ENCODE data around the gene NKX6-1.

The NKX6-1 gene

DNA sequence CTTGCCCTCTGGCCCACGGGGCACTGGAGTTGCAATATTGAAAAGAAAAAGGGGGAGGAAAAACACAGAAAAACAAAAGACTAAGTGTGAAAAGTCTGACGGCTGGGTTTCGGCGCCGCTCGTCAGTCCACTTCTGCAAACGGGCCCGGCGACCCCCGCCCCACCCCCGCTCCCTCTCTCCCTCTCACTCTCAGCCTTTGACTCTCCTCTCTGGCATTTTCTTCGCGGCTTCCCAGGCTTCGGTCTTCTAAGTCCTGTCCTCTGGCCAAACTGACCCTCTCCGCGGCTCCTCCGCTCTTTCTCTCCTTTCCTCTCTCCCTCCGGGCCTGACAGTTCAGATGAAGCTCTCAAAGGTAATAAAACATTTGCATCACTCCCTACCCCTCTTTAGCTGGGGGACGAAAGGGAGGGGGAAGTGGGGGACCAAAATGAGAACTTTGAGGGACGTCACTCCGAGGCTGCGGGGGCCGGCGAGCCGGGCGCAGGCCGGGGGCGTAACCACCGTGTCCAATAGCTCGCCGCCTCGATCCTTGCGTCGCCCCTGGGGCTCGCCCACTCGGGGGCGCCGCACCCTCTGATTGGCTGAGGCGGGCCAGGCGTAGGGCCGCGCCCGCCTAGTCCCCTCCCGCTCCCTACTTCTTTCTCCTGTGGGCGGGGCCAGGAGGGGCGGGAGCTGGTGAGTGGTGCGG lies at the start of gene NKX6-1:
Gene NKX6-1, minus strand, starts transcription at position 358 of the 689 bp plus-strand sequence. CDS start 1,064 bp downstream, outside the sequence.
- peak; percentile 62 for DNase-seq

DNA sequence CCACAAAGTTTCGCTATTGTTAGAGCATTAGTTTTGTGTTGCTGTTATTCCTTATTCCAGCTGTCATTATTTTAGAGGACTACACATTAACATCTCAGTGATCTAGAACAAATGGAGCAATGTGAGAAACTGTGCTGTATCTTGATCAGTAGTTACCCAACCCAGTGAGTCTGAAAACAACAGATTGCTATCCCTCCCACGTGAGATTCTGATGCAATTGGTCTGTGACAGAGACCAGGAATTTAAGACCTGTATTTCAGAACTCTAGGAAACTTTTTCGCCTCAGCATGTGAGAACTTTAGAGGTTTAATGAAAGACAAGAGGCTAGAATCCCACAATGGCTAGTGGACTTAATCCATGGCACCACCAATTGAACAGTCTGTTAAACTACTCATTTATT lies 48.1 kb upstream of the NKX6-1 start:
- DNase-seq: no peak

DNA sequence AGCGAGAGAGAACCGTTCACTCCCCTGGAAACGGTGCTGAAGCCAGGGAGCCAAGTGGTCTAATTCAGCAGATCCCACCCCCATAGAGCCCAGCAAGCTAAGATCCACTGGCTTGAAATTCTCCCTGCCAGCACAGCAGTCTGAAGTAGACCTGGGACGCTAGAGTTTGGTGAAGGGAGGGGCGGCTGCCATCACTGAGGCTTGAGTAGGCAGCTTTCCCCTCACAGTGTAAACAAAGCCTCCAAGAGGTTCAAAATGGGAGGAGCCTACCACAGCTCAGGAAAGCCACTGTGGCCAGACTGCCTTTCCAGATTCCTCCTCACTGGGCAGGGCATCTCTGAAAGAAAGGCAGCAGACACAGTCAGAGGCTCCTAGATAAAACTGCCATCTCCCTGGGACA lies 46.0 kb upstream of the NKX6-1 start:
- no peak for DNase-seq

DNA sequence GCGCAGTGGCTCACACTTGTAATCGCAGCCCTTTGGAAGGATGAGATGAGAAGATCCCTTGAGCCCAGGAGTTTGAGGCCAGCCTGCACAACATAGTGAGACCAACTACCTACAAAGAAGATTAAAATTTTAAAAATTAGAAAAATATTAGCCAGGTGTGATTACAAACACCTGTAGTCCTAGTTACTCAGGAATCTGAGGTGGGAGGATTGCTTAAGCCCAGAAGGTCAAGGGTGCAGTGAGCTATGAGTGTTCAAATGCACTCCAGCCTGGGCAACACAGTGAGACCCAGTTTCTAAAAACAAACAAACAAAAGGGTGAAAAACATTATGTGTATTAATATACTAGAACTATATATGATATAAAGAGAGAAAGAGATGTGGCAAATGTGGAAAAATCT lies 36.8 kb upstream of the NKX6-1 start:
- DNase-seq: no peak

DNA sequence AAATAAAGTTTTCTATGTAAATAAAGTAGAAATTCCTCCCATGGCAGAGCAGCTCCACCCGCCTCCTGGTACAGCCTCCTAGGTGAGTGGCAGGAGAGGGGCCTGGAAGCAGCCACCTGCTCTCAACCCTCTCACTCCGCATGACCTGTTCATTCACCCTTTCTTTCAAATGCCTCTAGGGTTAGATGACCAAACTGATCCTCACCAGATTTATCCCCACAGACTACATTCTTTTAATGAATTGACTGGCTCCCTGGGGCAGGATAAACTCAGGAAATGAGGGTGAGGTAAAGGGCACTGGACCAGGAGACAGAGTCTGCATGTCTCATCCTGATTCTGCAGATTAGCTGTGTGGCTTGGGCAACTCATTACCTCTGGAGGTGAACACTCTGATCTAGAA lies 32.6 kb upstream of the NKX6-1 start:
- no peak for DNase-seq

DNA sequence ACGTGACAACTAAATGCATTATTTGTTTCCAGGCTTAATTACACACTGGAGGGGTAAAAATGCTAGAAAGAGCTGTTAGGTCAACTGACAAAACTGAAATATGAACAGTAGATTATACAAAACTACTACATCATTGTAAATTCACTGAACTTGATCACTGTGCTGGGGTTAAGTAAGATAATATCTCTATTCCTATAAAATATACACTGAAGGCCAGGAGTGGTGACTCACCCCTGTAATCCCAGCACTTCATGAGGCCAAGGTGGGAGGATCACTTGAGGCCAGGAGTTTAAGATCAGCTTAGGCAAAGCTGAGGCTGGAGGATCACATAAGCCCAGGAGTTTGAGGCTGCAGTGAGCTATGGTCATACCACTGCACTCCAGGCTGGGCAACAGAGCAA lies 31.8 kb upstream of the NKX6-1 start:
- peak; percentile 35 for DNase-seq

DNA sequence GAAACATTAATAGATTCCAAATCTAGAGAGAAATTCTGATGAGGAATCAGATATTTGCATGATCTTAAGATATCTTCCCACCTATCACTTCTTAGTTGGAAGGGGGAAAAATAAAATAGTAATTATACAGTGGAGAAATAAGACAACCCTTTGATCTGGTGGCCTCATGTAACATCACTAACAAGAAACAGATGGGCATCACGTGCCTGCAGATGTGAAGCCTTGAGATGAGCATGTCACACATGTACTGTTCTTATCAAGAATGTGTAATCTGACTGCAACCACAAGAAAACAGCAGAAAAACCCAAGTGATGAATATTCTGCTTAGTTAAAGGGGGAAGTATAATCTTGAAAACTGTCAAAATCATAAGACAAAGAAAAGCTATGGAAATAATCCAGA lies 31.4 kb upstream of the NKX6-1 start:
- peak; percentile 18 for DNase-seq

DNA sequence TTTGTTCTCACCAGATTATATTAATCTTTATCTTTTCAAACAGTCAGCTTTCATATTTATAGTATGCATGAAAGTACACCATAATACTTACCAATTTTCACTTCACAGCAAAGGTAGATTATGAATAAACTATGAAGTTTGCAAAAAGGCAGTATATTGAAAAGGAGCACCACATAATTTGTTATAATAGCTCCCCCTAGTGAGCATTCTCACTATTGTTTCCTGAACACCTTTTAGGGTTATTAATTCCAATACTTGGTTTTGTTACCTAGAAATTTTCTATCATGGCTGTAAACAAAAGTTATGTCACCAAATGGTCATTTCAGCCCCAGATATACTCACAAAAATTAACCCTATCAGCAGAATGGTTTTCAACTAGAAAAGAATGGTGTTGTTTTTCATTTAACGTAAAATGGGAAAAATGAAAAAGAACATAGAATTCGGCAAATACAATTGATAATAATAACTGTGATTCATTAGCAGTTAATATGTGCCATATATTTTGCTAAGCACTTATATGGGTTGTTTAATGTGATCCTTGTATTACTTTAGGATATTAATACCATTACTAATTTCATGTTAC lies 30.2 kb upstream of the NKX6-1 start:
- DNase-seq: peak; percentile 14

DNA sequence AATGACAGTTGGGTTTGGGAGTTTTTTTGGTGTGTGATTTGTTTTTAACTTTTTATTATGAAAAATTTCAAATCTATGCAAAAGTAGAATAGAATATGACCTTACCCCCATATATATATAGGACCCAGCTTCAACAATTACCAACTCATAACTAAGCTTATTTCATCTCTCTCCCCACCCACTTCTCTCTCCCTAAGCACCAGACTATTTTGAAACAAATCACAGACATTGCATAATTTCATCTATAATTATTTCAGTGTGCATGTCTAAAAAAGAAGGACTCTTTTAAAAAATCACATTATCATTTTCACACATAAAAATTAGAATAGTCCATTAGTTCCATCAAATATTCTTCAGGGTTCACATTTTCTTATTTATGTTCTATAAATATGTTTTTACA lies 28.3 kb upstream of the NKX6-1 start:
- DNase-seq: no peak

DNA sequence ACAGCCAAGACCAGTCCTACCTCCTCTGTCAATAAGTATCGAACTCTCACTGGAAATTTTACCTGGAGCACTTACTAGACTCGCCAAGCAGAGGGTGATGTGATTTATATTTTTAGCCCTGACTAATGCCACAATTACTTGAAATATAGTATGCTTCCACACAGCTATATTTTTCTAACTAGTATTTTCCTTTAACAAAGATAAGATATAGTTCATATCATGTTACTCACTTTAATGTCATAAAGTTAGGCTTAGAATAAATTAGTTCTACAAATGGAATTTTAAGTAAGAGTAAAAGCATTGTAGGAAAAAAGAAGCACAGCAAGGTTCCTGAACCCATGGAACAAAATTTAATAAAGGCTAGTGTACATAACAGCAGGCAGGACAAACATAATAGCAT lies 16.0 kb upstream of the NKX6-1 start:
- DNase-seq: no peak

DNA sequence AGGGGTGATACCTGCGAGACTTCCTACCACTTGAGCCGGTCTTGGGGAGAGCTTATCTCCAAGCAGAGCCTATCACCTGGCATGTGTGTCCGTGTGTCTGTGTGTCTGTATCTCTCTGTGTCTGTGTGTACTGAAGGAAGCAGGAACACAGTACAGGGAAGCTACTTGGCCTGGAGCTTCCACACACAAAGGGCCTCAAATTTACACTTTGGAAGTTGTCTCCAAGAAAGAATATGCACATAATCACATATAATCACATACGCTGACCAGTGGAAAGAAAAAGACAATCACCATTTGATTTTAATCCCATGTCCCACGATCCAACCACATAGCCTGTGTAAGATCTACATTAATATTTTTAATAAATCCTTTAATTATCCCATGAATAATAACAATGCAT lies 13.2 kb upstream of the NKX6-1 start:
- no peak for DNase-seq

DNA sequence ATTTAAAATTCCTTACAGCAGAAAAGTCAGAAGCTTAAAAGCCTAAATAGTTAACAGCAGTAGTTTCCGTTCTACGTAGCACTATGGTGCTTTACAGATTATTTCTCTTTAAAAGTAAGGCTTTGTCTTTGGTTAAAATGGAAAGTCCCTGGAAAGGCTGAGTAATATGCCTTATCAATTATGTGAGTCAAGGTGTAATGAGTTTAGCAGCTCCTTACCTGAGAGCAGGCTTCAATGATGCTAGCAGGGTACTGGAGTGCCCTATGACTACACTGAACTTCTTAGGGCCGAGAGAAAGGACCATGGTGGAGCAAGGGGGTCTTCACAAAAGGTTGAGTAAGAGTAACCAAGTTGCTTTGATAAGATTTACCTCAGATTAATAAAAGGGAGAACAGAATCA lies 12.6 kb upstream of the NKX6-1 start:
- DNase-seq: no peak

DNA sequence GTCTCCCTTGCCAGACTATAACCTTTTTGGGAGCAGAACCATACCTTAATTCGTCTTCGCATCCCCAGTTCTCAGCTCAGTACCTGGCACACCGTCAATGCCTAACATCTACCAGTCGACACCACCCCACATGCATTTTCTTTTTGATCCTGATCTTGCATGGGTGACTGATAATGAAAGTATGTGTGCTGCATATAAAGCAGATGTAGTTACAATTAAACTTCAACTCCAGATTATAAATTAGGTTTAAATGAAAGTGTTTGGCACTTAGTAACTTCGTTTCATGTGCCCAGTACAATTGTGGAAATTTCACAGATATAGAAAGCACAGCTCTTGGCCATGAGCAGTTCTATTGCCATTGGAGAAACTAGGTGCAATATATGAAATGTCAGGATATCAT lies 8.8 kb upstream of the NKX6-1 start:
- DNase-seq: no peak

DNA sequence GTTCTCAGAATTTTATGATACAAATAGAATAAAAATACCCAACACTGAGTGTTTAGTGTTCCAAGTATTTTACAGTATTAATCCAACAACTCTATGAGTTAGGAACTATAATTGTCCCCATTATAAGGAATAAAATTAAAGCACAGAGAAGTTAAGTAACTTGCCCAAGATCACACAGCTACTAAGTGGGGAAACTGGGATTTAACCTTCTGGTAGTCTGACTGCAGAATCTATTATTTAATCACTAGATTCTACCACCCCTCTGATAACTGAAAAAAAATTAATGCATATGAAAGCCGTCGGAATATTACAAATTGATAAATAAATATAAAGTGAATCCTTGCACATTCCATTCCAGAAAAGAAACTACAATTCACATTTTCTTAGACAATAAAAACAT lies 5.7 kb upstream of the NKX6-1 start:
- DNase-seq: no peak

DNA sequence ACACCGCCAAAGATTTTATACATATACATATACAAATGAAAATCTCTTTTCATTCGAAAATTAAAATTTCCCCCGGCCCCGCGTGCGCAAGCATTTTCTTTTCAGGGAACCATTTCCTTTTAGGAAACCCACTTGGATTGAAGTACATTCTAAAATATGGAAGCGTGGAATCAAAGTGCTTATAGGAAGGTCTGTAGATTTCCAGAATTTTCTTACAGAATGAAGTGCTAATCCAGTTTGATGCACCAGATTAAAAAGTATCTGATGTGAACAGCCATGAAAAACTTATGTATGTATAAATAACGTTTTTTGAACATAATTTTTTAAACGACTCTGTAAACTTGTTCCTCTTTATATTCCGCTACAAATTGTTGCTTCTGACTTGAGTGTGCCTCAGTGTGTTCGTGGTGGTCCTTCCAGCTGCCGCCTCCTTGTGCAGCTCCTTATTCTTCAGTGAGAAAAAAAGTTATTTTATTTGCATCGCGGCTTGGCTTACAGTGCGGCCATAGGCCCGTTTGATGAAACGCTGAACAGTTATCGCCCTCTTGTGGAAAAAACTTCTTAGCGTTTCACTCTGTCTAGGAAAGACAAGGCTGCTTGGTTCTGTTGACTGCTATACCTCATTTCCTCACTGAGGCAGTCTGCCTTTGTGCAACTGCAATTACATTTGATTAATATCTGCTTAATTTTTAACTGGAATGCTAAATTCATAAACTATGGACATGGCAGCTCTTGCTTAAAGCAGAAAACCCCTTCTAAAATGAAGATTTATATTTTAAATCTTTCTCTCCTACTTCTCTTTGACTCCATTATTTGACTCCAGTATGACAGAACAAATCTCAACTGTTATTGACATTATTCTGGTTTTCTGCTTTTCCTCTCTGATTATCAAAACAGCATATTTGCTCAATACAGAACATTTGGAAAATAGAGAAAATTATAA lies 4.7 kb upstream of the NKX6-1 start:
- DNase-seq: peak; percentile 67

DNA sequence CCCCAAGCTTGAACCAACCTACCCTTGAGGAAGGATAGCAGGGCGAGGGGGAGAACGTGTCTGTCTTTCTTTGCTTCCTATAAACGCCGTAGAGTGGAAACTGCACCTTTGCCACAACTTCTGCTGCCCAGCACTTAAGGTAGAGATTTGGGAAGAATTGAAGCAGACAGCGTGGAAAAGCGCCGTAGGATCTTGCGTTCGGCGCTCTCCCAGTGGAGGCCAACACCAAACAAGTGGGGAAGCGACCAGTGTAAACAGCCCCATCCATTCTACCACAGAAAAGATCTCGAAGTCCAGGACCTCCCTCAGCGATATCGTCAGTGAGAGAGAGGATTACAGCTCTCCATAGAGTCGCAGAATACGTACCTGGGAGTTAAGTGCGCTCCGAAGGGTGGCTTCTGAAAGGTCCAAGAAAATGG lies 3.9 kb upstream of the NKX6-1 start:
- no peak for DNase-seq

DNA sequence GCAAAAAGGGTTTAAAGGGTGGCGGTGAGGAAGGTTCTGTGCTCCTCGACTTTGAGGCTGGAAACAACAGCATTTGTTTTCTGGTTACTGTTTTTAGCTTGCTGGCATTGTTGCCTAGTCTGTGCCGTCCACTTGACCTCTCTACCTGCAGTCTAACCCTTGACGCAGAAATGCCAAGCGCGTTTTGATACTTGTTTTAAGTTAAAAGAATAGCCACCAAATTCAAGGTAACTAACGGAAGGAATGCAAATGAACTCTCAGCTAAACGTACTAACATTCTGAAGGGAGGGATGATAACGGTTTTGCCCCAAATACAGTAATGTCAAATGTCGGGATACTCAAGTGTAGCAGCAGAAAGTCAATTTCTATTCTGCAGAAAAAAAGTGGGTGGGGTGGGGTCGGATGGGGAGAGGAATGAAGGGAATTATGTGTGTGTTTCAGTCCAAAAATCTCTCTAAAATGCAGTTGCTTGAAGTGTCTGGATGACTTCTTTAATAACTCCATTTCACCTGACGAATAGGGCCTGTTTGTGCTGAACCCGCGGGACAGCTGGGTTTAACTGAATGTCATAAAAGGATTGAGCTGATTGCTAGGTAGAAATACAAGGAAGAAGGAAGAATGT lies 3.4 kb upstream of the NKX6-1 start:
- no peak for DNase-seq

DNA sequence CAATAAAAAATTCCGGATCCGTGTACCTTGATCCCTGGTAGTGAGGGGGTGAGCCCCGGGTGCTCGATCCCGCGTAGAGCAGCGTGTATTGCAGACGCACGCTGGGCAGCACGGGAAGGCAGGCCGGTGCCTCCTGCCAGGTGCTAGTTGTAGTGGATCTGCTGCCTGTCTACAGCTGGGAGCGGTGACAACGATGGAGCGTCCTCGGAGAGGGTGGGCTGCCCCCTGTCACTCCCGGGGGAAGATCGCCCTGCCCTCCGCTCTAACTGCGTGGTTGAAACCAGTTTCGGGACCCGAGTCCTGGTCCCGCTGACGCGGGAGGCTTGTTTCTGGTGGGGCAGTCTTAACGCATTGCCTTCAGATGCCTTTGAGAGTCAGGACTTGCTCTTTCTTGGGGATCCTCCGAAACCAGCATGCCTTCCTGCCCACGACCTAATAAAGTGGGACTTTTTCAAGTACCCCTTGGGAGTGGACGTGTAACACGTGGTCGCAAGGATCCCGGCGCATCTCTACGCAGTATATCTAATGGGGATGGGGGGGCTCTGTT lies 2.7 kb upstream of the NKX6-1 start:
- no peak for DNase-seq

DNA sequence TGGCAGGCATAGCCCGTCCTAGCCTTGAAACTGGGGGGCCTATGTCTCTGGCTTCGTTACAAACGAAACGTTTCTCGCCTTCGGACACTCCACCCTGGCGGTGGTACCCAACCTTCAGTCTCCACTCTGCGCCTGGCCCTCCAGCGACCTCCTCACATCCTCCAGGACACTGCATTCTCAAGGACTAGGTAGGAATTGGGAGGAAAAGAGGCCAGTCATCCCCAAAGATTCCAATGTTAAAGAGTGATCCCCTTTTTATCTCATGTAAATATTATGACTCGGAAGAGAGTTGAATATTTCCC lies 2.1 kb upstream of the NKX6-1 start:
- DNase-seq: no peak

DNA sequence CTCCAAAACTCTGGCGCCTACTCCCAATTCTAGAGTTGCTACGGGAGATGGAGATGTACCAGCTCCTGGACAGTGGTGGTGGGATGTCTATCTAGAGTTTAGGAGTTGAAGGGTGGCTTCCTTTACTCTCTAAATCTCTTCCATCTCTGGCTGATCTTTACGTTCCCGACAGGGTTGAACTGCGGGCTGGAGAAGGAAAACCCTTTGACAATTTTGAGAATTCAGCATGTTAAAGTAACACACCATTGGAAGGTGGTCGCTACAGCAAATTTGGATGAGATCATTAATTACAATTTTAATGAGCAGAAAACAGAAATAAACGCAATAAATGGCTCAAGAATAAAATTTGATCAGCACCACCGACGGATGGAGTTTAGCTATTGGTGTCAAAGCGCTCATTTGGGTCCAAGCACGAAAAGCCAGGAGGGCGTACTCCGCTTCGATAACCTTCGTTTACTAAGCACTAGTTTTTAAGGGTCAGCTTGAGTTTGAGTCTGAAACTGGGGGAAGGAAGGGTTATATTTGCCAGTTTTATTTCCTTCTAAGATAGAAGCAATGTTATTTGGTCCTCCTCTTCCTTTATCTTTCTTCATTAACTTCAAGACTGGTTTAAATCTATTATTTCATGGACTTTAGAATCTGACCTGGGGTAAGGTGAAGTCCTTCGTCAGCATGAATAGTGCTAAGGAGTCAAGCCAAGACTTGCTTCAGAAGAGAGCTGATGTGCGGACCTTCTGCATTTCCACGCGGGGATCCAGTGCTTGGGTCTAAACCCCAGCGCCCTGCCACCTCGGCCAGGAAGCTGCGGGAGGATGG lies 1.5 kb upstream of the NKX6-1 start:
- no peak for DNase-seq

DNA sequence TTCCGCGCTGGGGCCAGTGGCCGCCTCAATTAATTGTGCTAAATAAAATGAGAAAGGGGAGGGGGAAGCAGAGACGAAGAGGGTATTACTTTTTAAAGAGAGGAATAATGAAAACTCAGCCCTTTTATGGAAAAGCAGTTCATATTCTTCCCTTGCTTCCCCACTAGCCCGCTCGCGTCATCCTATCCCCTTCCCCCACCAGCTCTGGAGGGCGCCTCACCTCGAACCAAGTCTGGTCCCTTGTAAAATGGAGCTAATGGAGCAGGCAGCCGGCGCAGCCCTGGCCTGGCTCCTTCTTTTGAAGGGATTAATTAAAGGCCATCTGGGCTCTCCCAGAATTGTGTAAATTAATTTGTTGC lies 511 bp upstream of the NKX6-1 start:
- no peak for DNase-seq

DNA sequence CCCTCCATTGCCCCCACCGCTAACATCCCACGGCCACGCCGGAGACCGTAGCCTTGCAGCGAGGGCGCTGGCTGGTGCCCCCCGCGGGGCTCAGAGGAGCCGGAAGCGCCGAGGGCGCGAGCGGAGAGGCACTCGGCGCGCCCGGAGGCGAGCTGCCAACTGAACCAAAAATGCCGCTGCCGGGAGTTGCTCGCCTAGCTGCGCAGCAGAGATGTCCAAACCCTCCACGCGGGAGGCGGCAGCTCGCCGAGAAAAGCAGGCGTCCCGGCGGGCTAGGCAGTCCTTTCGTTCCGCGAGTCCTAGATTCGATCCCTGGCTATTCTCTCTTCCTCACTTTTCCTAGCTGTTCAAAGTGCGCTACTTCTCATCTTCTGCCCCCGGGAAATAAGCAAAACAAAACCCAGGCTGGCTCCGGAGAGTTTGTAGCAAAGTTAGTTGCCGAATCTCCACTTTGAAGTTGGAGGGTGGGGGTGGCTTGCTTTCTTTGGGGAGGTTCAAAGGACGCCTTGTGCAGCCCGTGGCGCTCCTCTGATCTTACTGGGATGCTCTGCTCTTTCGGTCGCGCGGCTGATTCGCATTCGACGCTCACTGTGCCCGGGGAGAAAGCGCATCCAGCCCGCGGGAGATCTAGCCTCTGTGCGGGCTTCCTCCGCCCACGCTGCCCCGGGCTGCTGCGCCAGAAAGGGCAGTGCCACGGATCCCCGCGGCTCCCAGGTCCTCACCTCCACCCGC lies 723 bp downstream of the NKX6-1 start:
- no peak for DNase-seq

All from fibroblast of upper back skin (primary cell).